ENCODE measurements around the gene KATNA1.

DNA sequence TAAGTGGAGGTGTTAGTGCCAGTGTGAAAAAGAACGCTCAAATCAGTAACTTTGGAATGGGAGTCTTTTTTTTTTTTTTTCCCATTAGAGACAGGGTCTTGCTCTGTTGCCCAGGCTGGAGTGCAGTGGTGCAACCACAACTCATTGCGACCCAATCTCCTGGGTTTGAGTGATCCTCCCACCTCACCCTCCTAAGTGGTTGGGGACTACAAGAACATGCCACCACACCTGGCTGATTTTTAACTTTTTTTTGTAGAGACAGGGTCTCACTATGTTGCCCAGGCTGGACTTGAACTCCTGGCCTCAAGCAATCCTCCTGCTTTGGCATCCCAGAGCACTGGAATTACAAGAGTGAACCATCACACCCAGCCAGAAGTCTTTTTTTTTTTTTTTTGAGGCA is 49.7 kb upstream of the KATNA1 start:
- TF ChIP-seq, protein P1, sequence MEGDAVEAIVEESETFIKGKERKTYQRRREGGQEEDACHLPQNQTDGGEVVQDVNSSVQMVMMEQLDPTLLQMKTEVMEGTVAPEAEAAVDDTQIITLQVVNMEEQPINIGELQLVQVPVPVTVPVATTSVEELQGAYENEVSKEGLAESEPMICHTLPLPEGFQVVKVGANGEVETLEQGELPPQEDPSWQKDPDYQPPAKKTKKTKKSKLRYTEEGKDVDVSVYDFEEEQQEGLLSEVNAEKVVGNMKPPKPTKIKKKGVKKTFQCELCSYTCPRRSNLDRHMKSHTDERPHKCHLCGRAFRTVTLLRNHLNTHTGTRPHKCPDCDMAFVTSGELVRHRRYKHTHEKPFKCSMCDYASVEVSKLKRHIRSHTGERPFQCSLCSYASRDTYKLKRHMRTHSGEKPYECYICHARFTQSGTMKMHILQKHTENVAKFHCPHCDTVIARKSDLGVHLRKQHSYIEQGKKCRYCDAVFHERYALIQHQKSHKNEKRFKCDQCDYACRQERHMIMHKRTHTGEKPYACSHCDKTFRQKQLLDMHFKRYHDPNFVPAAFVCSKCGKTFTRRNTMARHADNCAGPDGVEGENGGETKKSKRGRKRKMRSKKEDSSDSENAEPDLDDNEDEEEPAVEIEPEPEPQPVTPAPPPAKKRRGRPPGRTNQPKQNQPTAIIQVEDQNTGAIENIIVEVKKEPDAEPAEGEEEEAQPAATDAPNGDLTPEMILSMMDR (IDR thresholded peaks at IDR 0.05; ENCODE audit: insufficient read depth, low read length) = no peak
- no peak for TF ChIP-seq POLR2AphosphoS5 (IDR thresholded peaks at IDR 0.05; ENCODE audit: low read depth)
